ENCODE measurements around the gene TMEM238. TPM values are rescaled to one million over a fixed set of nuclear protein-coding genes. Genes with fewer than 3 reads are reported as not detected.

TMEM238 gene
- polyA plus RNA-seq, 1 of the 3 experiments (the other 2 are of a cell fraction) = 0.12 TPM

DNA sequence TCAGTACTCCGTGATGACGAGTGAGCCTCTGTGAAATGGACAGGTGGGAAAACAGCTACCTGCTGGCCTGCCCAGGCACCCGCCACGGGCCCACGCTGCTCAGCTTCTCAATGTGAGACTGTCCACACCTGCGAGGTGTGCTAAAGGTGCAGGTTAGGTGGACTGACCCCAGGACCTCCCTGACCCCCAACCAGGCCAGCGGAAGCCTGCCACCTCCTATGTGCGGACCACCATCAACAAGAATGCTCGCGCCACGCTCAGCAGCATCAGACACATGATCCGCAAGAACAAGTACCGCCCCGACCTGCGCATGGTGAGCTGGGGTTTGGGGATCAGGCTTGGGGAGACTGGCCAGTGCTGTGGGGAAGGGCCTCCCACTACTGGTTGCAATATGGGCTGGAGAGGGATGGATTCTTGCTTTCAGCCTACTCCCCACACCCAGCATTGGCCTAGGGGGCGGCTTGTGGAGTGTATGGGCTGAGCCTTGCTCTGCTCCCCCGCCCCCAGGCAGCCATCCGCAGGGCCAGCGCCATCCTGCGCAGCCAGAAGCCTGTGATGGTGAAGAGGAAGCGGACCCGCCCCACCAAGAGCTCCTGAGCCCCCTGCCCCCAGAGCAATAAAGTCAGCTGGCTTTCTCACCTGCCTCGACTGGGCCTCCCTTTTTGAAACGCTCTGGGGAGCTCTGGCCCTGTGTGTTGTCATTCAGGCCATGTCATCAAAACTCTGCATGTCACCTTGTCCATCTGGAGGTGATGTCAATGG is 3.8 kb upstream of the TMEM238 start:
- H3K36me3 ChIP-seq (replicated peaks in 1 of 2; ENCODE audit: control insufficient read depth in 1 of 2, insufficient read depth in 2 of 2, low read length in 1 of 2) = peaks cover 43 to 45% of the 10 kb centered on the region in 2 experiments
- WGBS (ENCODE audit: low lambda C conversion rate) = 62% methylated on average over 14 of the region's 24 CpGs
- POLR2A ChIA-PET = interaction anchor here (1.0 to 1.3 kb wide), 2 partner anchors 12 to 20 kb away, joined by 3 read pairs; no protein-coding TSS in a partner anchor
- TF ChIP-seq RAD21 (IDR thresholded peaks at IDR 0.05; ENCODE audit: low read length) (no peak), MXI1 (IDR thresholded peaks at IDR 0.05; ENCODE audit: low read depth, low read length) (no peak), YY1 (IDR thresholded peaks at IDR 0.05; ENCODE audit: low read depth) (no peak), JUND (IDR thresholded peaks at IDR 0.05) (no peak), EP300 (IDR thresholded peaks at IDR 0.05; ENCODE audit: borderline replicate concordance in 1 of 2, low read depth in 1 of 2, low read length in 1 of 2) (no peak), MEF2A (IDR thresholded peaks at IDR 0.05; ENCODE audit: borderline replicate concordance, low read depth) (no peak), EZH2phosphoT487 (IDR thresholded peaks at IDR 0.05; ENCODE audit: borderline replicate concordance, low read depth) (no peak), SMC3 (IDR thresholded peaks at IDR 0.05; ENCODE audit: low read depth, low read length) (no peak)
- TF ChIP-seq, protein P1, sequence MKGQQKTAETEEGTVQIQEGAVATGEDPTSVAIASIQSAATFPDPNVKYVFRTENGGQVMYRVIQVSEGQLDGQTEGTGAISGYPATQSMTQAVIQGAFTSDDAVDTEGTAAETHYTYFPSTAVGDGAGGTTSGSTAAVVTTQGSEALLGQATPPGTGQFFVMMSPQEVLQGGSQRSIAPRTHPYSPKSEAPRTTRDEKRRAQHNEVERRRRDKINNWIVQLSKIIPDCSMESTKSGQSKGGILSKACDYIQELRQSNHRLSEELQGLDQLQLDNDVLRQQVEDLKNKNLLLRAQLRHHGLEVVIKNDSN (IDR thresholded peaks at IDR 0.05; ENCODE audit: borderline replicate concordance, low read depth) = no peak
- TF ChIP-seq, protein P2, sequence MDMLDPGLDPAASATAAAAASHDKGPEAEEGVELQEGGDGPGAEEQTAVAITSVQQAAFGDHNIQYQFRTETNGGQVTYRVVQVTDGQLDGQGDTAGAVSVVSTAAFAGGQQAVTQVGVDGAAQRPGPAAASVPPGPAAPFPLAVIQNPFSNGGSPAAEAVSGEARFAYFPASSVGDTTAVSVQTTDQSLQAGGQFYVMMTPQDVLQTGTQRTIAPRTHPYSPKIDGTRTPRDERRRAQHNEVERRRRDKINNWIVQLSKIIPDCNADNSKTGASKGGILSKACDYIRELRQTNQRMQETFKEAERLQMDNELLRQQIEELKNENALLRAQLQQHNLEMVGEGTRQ (IDR thresholded peaks at IDR 0.05; ENCODE audit: borderline replicate concordance, low read depth, low read length) = no peak
- TF ChIP-seq, protein P3, sequence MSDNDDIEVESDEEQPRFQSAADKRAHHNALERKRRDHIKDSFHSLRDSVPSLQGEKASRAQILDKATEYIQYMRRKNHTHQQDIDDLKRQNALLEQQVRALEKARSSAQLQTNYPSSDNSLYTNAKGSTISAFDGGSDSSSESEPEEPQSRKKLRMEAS (IDR thresholded peaks at IDR 0.05; ENCODE audit: low read depth) = no peak
- TF ChIP-seq, protein P4, sequence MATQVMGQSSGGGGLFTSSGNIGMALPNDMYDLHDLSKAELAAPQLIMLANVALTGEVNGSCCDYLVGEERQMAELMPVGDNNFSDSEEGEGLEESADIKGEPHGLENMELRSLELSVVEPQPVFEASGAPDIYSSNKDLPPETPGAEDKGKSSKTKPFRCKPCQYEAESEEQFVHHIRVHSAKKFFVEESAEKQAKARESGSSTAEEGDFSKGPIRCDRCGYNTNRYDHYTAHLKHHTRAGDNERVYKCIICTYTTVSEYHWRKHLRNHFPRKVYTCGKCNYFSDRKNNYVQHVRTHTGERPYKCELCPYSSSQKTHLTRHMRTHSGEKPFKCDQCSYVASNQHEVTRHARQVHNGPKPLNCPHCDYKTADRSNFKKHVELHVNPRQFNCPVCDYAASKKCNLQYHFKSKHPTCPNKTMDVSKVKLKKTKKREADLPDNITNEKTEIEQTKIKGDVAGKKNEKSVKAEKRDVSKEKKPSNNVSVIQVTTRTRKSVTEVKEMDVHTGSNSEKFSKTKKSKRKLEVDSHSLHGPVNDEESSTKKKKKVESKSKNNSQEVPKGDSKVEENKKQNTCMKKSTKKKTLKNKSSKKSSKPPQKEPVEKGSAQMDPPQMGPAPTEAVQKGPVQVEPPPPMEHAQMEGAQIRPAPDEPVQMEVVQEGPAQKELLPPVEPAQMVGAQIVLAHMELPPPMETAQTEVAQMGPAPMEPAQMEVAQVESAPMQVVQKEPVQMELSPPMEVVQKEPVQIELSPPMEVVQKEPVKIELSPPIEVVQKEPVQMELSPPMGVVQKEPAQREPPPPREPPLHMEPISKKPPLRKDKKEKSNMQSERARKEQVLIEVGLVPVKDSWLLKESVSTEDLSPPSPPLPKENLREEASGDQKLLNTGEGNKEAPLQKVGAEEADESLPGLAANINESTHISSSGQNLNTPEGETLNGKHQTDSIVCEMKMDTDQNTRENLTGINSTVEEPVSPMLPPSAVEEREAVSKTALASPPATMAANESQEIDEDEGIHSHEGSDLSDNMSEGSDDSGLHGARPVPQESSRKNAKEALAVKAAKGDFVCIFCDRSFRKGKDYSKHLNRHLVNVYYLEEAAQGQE (IDR thresholded peaks at IDR 0.05; ENCODE audit: low read depth, low read length) = no peak
- peaks cover 25 to 56% of the 10 kb centered on the region in 2 experiments; a peak in 3 of 4 replicates for H3K4me1 ChIP-seq (ENCODE audit: control insufficient read depth in 1 of 2, insufficient read depth in 2 of 2, low read depth in 1 of 2, low read length in 1 of 2)
- DNase-seq = no peak
- H3K9me2 ChIP-seq = no peaks in the 10 kb centered on the region
- peak overlapping the region; percentile 100 for H3K4me2 ChIP-seq
- H3K27ac ChIP-seq (ENCODE audit: low read depth in 2 of 2, low read length in 1 of 2) = no peak overlapping the region; a peak in 1 of 4 replicates
- CTCF ChIA-PET = interaction anchor here (1.2 to 5.3 kb wide), 5 partner anchors 12 to 246 kb away, joined by 3 to 22 read pairs (median 8); partner anchors contain the start of gene ZNF865
- no peaks in the 10 kb centered on the region for H3K9me3 ChIP-seq
- H3K27me3 ChIP-seq (ENCODE audit: insufficient read depth) = no peaks in the 10 kb centered on the region
- peaks cover 65% of the 10 kb centered on the region for H4K20me1 ChIP-seq (ENCODE audit: insufficient read depth)
- no peak overlapping the region for H2AFZ ChIP-seq (ENCODE audit: low read depth)
- H3K79me2 ChIP-seq (ENCODE audit: insufficient read depth) = peaks cover 48% of the 10 kb centered on the region
- peaks cover 39% of the 10 kb centered on the region for H3F3A ChIP-seq (replicated peaks; ENCODE audit: insufficient read depth)
- H3K9ac ChIP-seq = peak overlapping the region; percentile 97
- H3K4me3 ChIP-seq (ENCODE audit: low read depth in 2 of 2, low read length in 1 of 2) = peak overlapping the region; percentile 86 to 97
